Right lobe of liver (tissue), 6 donors: ENCODE results near the gene VCAM1. TPM values are rescaled to one million over a fixed set of nuclear protein-coding genes. Genes with fewer than 3 reads are reported as not detected.
A peak's percentile ranks its signal among the peaks of the same experiment; 100 is the strongest.

Source experiments
- ATAC-seq, 4 donors: fragments of 200-7000 bp; cut with Tn5 transposase; one replicate each; pipeline ENCODE4 v1.9.1; 2020; ENCODE audit warnings: mild to moderate bottlenecking in 4 of 4, moderate library complexity in 4 of 4
- DNase-seq, 3 donors: peaks; one replicate each; pipeline ENCODE4 v3.0.0-alpha.2; 2020
- H3K27ac ChIP-seq, 3 donors: fragments of 200-600 bp; one replicate each; pipeline ENCODE4 v1.8.0; 2022
- H3K27me3 ChIP-seq, 2 donors: fragments of 200-600 bp; one replicate each; pipeline ENCODE4 v1.8.0; 2022
- H3K36me3 ChIP-seq, 4 donors: fragments of 200-600 bp; sonication (generic) in 1 of 4; one replicate each; pipeline versions ENCODE4 v1.5.1 to v1.8.0; 2017 to 2022; ENCODE audit warnings: control low read depth in 1 of 4
- H3K4me1 ChIP-seq, 4 donors: fragments of 200-600 bp; sonication (generic) in 1 of 4; one replicate each; pipeline versions ENCODE4 v1.5.1 to v1.8.0; 2017 to 2022; ENCODE audit warnings: control low read depth in 1 of 4
- H3K4me3 ChIP-seq, 3 donors: fragments of 200-600 bp; one replicate each; pipeline ENCODE4 v1.8.0; 2022
- H3K9me3 ChIP-seq, 4 donors: fragments of 200-600 bp; sonication (generic) in 1 of 4; one replicate each; pipeline versions ENCODE4 v1.5.1 to v1.8.0; 2017 to 2022; ENCODE audit warnings: control low read depth in 1 of 4
- POLR2A ChIP-seq: fragments of 450-650 bp; IDR thresholded peaks from one replicate; pipeline ENCODE4 v1.6.1; 2017; ENCODE audit warnings: antibody characterized with exemption, mild to moderate bottlenecking
- WGBS: methylation state at CpG from one replicate; pipeline ENCODE4 v1.1.6; 2018; ENCODE audit warnings: low coverage, low lambda C conversion rate; ENCODE audit not compliant: insufficient coverage; ENCODE audit errors: missing lambda C conversion rate; 5-methylcytosine and 5-hydroxymethylcytosine counted together
- intact Hi-C, 2 donors: fragments of 100-400 bp; cut with DNase I; formaldehyde crosslinking; loops; one replicate each; pipeline versions ENCODE4 v1.11.2 to v1.14.1; 2022
- total RNA-seq, 6 experiments: library from RNA; depleted of rRNA in 2 of 6; stranded (reverse); fragments of >200 nt in 2 of 6; fragmentation: NEBNext Ultra II Directional in 3 of 6; extraction: Animal tissue kit (Norgen Biotek cat#: 25700) in 3 of 6; gene quantifications; one replicate each; pipeline versions ENCODE4 v1.1.0 to v1.2.4, GENCODE V29; 2016 to 2023
- TF ChIP-seq, protein P1 (sequence below), 4 donors: fragments of 200-600 bp in 3 of 4; fragments of 450-650 bp in 1 of 4; IDR thresholded peaks; one replicate each; pipeline versions ENCODE4 v1.5.1 to v1.8.0; 2016 to 2022; ENCODE audit warnings: antibody characterized with exemption in 4 of 4, mild to moderate bottlenecking in 2 of 4
- donor health status: DM: no; HTN: yes; CAD: no.
- donor health status: DM: no; HTN: no; CAD: no.
- donor health status: DM: no; HTN: no; CAD: no.
- donor health status: DM: no; HTN: yes; CAD: no.
- donor health status: DM: no; HTN: yes; CAD: no.

Gene VCAM1
- total RNA-seq, 6 experiments from 2014 or later = 2.5 to 17.4 (median 11.2) TPM

DNA sequence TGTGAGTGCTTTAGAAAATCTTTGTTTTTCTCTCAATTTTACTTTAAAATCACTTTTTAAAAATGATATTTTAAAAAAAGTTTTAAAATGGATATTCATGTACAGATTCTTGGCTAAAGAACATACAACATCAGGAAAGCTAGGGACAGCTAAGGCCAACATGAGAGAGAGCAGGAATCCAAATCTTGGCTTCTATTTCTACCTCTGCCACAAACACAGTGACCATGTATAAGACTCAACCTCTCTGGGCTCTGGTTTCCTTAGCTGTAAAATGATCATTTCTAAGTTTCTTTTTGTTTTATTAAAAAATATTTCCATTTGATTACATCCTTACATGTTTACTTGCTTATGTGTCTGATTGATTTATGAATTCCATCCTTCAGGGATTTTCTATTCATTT, 1.2 kb downstream of the VCAM1 start:
- Histone ChIP-seq H3K9me3 (no peaks in the 10 kb centered on the region), H3K4me1 (peaks cover 0 to 26% (median 2%) of the 10 kb centered on the region in 4 donors), H3K36me3 (no peaks in the 10 kb centered on the region), H3K27ac (no peak overlapping the region), H3K4me3 (peak overlapping the region; percentile 6 to 30 (median 19)), H3K27me3 (no peaks in the 10 kb centered on the region)
- intact Hi-C loops = no loop called here
- no peak for DNase-seq
- ATAC-seq = no peak
- no peak for TF ChIP-seq POLR2A
- TF ChIP-seq, protein P1, sequence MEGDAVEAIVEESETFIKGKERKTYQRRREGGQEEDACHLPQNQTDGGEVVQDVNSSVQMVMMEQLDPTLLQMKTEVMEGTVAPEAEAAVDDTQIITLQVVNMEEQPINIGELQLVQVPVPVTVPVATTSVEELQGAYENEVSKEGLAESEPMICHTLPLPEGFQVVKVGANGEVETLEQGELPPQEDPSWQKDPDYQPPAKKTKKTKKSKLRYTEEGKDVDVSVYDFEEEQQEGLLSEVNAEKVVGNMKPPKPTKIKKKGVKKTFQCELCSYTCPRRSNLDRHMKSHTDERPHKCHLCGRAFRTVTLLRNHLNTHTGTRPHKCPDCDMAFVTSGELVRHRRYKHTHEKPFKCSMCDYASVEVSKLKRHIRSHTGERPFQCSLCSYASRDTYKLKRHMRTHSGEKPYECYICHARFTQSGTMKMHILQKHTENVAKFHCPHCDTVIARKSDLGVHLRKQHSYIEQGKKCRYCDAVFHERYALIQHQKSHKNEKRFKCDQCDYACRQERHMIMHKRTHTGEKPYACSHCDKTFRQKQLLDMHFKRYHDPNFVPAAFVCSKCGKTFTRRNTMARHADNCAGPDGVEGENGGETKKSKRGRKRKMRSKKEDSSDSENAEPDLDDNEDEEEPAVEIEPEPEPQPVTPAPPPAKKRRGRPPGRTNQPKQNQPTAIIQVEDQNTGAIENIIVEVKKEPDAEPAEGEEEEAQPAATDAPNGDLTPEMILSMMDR (IDR thresholded peaks at IDR 0.05) = no peak

DNA sequence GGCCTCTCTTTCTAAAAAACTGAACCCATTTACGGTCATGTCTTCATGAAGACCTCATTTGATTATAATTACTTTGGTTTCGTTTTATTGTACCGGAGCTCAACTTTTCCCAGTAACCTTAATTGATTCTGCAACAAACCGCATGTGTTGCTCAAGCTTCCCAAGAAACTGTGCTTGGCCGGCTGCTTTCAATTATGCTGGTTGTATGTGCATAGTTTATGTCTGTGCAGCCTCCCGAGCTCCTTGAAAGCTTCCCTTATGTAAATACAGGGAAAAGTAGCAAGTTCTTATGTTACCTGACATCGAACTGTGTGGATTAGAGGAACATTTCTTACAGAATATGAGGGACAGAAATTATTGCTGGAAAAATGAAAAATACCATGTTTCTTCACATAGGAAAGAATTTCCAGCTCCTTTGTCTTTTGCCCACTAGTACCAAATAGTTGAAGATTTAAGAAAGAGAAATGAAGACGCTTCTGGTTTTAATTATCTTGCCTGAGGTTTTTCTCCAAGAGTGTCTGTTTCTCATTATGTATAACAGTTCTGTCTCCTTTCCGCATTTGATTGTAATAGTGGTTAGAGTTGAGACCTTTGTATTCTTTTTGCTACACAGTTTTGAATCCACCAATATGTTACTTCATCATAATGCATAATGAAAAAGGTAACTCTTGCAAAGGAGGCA, 2.1 kb downstream of the VCAM1 start:
- no peaks in the 10 kb centered on the region for H3K36me3 ChIP-seq
- peak overlapping the region; percentile 6 to 30 (median 27) for H3K4me3 ChIP-seq
- TF ChIP-seq POLR2A = no peak
- TF ChIP-seq, protein P1 (IDR thresholded peaks at IDR 0.05) = no peak
- 24% methylated on average over 9 of the region's 9 CpGs for WGBS
- H3K4me1 ChIP-seq = peaks cover 0 to 26% (median 2%) of the 10 kb centered on the region in 4 donors
- peak; percentile 66 to 74 (median 66) for ATAC-seq
- no peaks in the 10 kb centered on the region for H3K9me3 ChIP-seq
- H3K27me3 ChIP-seq = no peaks in the 10 kb centered on the region
- no peak overlapping the region for H3K27ac ChIP-seq
- DNase-seq = peak in 2 of 3 donors; percentile 25 to 45
- intact Hi-C loops = no loop called here

DNA sequence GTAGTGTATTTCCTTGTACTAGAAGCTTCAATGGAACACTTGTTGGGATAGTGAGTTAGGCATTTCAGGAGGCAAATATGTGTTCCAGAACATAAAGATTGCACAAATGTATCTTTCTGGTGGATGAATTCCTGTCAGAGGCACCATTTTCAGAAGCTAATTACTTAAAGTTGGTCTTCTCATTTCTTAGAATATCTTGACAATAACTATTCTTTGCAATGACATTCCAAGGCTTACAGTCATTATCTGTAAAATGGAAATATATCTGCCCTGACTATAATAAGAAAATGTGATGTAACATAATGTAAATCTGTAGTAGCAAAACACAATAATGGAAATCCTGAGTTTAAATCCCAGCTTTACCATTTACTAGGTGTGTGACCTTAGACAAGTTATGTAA, 2.7 kb downstream of the VCAM1 start:
- Histone ChIP-seq H3K27me3 (no peaks in the 10 kb centered on the region), H3K4me3 (peak overlapping the region; percentile 6 to 30 (median 27)), H3K4me1 (peaks cover 0 to 26% (median 2%) of the 10 kb centered on the region in 4 donors), H3K9me3 (no peaks in the 10 kb centered on the region), H3K27ac (no peak overlapping the region), H3K36me3 (no peaks in the 10 kb centered on the region)
- no peak for ATAC-seq
- intact Hi-C loops = no loop called here
- TF ChIP-seq, protein P1 (IDR thresholded peaks at IDR 0.05) = no peak
- no peak for TF ChIP-seq POLR2A
- DNase-seq = no peak

DNA sequence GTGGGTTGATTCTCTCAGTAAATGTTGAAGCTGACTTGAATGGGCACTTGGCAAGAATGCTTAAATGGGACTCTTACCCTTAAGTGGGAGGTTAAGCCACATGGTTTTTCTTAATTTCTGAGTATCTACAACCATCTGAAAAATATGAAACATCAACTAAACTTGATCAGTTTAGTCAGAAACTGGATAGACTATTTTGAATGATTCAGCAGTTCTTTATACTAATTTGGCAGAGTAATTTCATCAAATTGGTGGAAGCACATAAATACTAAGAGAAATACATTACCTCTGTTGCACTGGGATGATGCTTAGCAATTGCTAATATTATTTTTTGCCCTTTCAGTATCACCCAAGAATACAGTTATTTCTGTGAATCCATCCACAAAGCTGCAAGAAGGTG, 4.7 kb downstream of the VCAM1 start:
- intact Hi-C loops = no loop called here
- no peak for ATAC-seq

More for the DNA sequence above, 4.7 kb downstream of the VCAM1 start:
- Histone ChIP-seq H3K9me3 (no peaks in the 10 kb centered on the region), H3K4me3 (no peak overlapping the region), H3K36me3 (no peaks in the 10 kb centered on the region), H3K4me1 (peaks cover 0 to 26% (median 2%) of the 10 kb centered on the region in 4 donors), H3K27ac (no peak overlapping the region), H3K27me3 (no peaks in the 10 kb centered on the region)
- no peak for TF ChIP-seq POLR2A
- TF ChIP-seq, protein P1 (IDR thresholded peaks at IDR 0.05) = no peak
- no peak for DNase-seq
